Measurements from ENCODE around the gene NSRP1.

NSRP1 gene

GRCh38 chr17:30210366-30210765, 93.8 kb downstream of the NSRP1 start:
- Histone ChIP-seq H3K4me1 (ENCODE audit: insufficient read depth, low read length) (no peaks in the 10 kb centered on the region), H3K4me2 (ENCODE audit: insufficient read depth, low read length) (no peak overlapping the region), H3K27me3 (ENCODE audit: insufficient read depth, low read length, poor library complexity) (no peaks in the 10 kb centered on the region), H3K4me3 (ENCODE audit: low read depth in 1 of 2, low read length in 2 of 2) (no peak overlapping the region), H4K20me1 (ENCODE audit: insufficient read depth, low read length) (no peaks in the 10 kb centered on the region), H2AFZ (ENCODE audit: low read depth, low read length) (no peak overlapping the region), H3K79me2 (ENCODE audit: insufficient read depth, low read length) (no peaks in the 10 kb centered on the region), H3K27ac (ENCODE audit: low read length) (no peak overlapping the region), H3K36me3 (ENCODE audit: insufficient read depth, low read length) (no peaks in the 10 kb centered on the region), H3K9ac (ENCODE audit: low read depth, low read length) (no peak overlapping the region), H3K9me3 (ENCODE audit: insufficient read depth, low read length, severe bottlenecking) (no peaks in the 10 kb centered on the region)
- TF ChIP-seq EZH2 (IDR thresholded peaks at IDR 0.05; ENCODE audit: borderline replicate concordance, low read depth, low read length, severe bottlenecking) (no peak), CTCF (IDR thresholded peaks at IDR 0.05; ENCODE audit: borderline replicate concordance, extremely low read depth, low read length, poor library complexity, severe bottlenecking) (no peak)
- DNase-seq (no peak), ATAC-seq (ENCODE audit: insufficient read depth, low read depth) (no peak)

GRCh38 chr17:30210901-30211300, 94.3 kb downstream of the NSRP1 start:
- Histone ChIP-seq H3K4me1 (ENCODE audit: insufficient read depth, low read length) (no peaks in the 10 kb centered on the region), H3K36me3 (ENCODE audit: insufficient read depth, low read length) (no peaks in the 10 kb centered on the region), H2AFZ (ENCODE audit: low read depth, low read length) (no peak overlapping the region), H3K79me2 (ENCODE audit: insufficient read depth, low read length) (no peaks in the 10 kb centered on the region), H3K27me3 (ENCODE audit: insufficient read depth, low read length, poor library complexity) (no peaks in the 10 kb centered on the region), H3K9ac (ENCODE audit: low read depth, low read length) (no peak overlapping the region), H4K20me1 (ENCODE audit: insufficient read depth, low read length) (no peaks in the 10 kb centered on the region), H3K4me2 (ENCODE audit: insufficient read depth, low read length) (no peak overlapping the region), H3K4me3 (ENCODE audit: low read depth in 1 of 2, low read length in 2 of 2) (no peak overlapping the region), H3K9me3 (ENCODE audit: insufficient read depth, low read length, severe bottlenecking) (no peaks in the 10 kb centered on the region), H3K27ac (ENCODE audit: low read length) (no peak overlapping the region)
- no peak for ATAC-seq (ENCODE audit: insufficient read depth, low read depth)
- TF ChIP-seq CTCF (IDR thresholded peaks at IDR 0.05; ENCODE audit: borderline replicate concordance, extremely low read depth, low read length, poor library complexity, severe bottlenecking) (no peak), EZH2 (IDR thresholded peaks at IDR 0.05; ENCODE audit: borderline replicate concordance, low read depth, low read length, severe bottlenecking) (no peak)
- no peak for DNase-seq

GRCh38 chr17:30211371-30211770, 94.8 kb downstream of the NSRP1 start:
- H2AFZ ChIP-seq (ENCODE audit: low read depth, low read length) = no peak overlapping the region
- H3K79me2 ChIP-seq (ENCODE audit: insufficient read depth, low read length) = no peaks in the 10 kb centered on the region
- no peak overlapping the region for H3K4me2 ChIP-seq (ENCODE audit: insufficient read depth, low read length)
- ATAC-seq (ENCODE audit: insufficient read depth, low read depth) = no peak
- no peaks in the 10 kb centered on the region for H3K27me3 ChIP-seq (ENCODE audit: insufficient read depth, low read length, poor library complexity)
- H3K4me3 ChIP-seq (ENCODE audit: low read depth in 1 of 2, low read length in 2 of 2) = no peak overlapping the region
- TF ChIP-seq CTCF (IDR thresholded peaks at IDR 0.05; ENCODE audit: borderline replicate concordance, extremely low read depth, low read length, poor library complexity, severe bottlenecking) (no peak), EZH2 (IDR thresholded peaks at IDR 0.05; ENCODE audit: borderline replicate concordance, low read depth, low read length, severe bottlenecking) (no peak)
- H3K27ac ChIP-seq (ENCODE audit: low read length) = no peak overlapping the region
- no peak overlapping the region for H3K9ac ChIP-seq (ENCODE audit: low read depth, low read length)
- H3K9me3 ChIP-seq (ENCODE audit: insufficient read depth, low read length, severe bottlenecking) = no peaks in the 10 kb centered on the region
- DNase-seq = no peak
- H3K4me1 ChIP-seq (ENCODE audit: insufficient read depth, low read length) = no peaks in the 10 kb centered on the region
- H3K36me3 ChIP-seq (ENCODE audit: insufficient read depth, low read length) = no peaks in the 10 kb centered on the region
- H4K20me1 ChIP-seq (ENCODE audit: insufficient read depth, low read length) = no peaks in the 10 kb centered on the region

GRCh38 chr17:30212750-30213149, 96.1 kb downstream of the NSRP1 start:
- Histone ChIP-seq H3K36me3 (ENCODE audit: insufficient read depth, low read length) (no peaks in the 10 kb centered on the region), H3K9me3 (ENCODE audit: insufficient read depth, low read length, severe bottlenecking) (no peaks in the 10 kb centered on the region), H3K79me2 (ENCODE audit: insufficient read depth, low read length) (no peaks in the 10 kb centered on the region), H3K4me3 (ENCODE audit: low read depth in 1 of 2, low read length in 2 of 2) (no peak overlapping the region), H3K27ac (ENCODE audit: low read length) (no peak overlapping the region), H3K4me2 (ENCODE audit: insufficient read depth, low read length) (no peak overlapping the region), H3K9ac (ENCODE audit: low read depth, low read length) (no peak overlapping the region), H2AFZ (ENCODE audit: low read depth, low read length) (no peak overlapping the region), H3K27me3 (ENCODE audit: insufficient read depth, low read length, poor library complexity) (no peaks in the 10 kb centered on the region), H4K20me1 (ENCODE audit: insufficient read depth, low read length) (no peaks in the 10 kb centered on the region), H3K4me1 (ENCODE audit: insufficient read depth, low read length) (no peaks in the 10 kb centered on the region)
- no peak for DNase-seq
- no peak for ATAC-seq (ENCODE audit: insufficient read depth, low read depth)
- TF ChIP-seq CTCF (IDR thresholded peaks at IDR 0.05; ENCODE audit: borderline replicate concordance, extremely low read depth, low read length, poor library complexity, severe bottlenecking) (no peak), EZH2 (IDR thresholded peaks at IDR 0.05; ENCODE audit: borderline replicate concordance, low read depth, low read length, severe bottlenecking) (no peak)

Measured in DND-41 (cell line).